KOPT-K1 (cell line): ENCODE measurements around the gene VSTM2L.

Experiments used
- H3K27ac ChIP-seq: fragments of 200-600 bp; sonication (generic); 2 replicates; pipeline ENCODE4 v1.5.1; 2016; ENCODE audit warnings: antibody characterized with exemption, mild to moderate bottlenecking, low read depth, low read length; ENCODE audit not compliant: poor library complexity, severe bottlenecking
- H3K36me3 ChIP-seq: fragments of 200-600 bp; sonication (generic); 2 replicates; pipeline ENCODE4 v1.5.1; 2017; ENCODE audit warnings: antibody characterized with exemption, mild to moderate bottlenecking, low read length, moderate library complexity; ENCODE audit not compliant: insufficient read depth
- H3K9me3 ChIP-seq: fragments of 200-600 bp; sonication (generic); 2 replicates; pipeline ENCODE4 v1.5.1; 2017; ENCODE audit warnings: antibody characterized with exemption, low read length, mild to moderate bottlenecking; ENCODE audit not compliant: insufficient read depth, poor library complexity, severe bottlenecking

VSTM2L gene

DNA sequence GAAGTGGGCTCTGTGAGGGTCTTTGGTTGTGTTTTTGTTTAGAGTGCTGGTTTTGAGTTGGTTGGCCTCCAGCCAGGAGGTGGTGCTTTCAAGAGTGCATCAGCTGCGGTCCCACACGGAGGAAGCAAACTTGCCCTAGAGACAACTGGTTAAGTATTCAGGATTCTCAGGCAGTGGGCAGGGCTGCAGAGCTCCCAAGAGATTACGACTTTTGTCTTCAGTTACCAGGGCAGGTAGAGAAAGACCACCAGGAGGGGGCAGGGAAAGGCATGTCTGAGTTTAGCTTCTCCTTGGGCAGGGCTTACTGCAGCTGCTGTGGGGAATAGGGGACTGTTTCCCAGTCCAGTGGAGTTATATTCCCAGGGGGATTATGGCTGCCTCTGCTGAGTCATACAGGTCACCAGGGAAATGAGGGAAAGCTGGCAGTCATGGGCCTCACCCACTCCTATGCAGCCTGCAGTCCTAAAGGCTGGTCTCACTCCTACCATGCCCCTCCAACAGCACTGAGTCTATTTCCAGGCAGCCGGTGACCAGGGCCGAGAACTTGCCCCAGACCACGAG lies 66.0 kb downstream of the VSTM2L start:
- Histone ChIP-seq H3K9me3 (peaks cover 20% of the 10 kb centered on the region), H3K27ac (no peak overlapping the region), H3K36me3 (no peaks in the 10 kb centered on the region)

DNA sequence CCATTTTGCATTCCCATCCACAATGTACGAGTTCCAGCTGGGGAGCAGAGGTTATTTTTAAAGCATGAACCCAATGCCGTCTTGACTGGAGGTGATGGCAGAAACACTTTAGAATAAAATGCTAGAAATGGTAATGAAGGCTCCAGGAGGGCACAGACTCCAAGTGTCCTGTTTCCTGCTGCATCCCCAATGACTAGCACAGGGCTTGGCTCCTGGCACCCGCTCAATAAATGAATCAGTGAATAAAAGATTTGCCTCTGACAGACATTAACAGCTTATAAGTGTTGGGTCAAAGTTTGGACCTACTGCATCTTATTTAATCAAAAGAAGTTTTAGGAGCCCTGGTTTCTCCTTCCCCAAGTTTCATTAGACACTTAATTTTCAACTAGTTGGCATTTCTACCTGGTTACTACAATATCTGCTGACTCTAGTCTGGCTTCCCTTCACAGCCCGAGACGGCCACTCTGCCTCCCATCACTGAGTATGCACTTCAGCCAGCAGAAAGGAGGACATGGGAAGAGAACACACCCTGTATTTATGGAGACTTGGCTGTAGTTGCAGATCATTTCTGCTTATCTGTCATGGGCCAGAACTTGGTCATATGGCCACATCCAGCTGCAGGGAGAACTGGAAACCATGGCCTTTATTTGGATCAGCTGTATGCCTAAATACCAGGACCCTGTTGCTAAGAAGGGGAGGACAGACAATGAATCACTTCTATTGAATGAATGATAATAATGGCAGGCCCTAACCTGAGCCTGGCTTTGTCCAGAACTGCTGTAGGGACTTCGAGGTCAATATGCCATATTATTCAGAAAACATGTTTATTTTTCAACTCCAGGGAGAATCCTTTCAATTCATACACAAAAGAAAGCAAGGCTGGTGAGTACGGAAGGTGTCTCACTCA lies 67.3 kb downstream of the VSTM2L start:
- H3K27ac ChIP-seq: no peak overlapping the region
- H3K9me3 ChIP-seq: peaks cover 20% of the 10 kb centered on the region
- H3K36me3 ChIP-seq: no peaks in the 10 kb centered on the region

DNA sequence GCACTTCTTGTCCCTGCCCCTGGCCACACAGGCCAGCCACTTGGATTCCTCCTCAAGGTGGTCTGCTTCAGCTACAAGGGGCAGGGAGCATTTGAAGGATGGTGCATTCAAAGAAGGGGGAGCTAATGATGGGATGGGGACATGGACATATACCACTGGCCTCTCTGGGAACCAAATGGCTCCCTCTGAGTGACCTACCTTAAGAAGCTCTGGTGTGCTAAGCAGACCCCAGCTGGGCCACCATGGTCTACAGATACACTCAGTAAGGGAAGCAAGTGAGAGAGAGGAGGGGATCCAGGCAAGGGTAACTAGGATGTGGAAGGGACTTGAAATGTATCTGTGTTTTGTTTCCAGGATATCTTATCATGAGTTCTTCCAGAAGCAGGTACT lies 67.9 kb downstream of the VSTM2L start:
- Histone ChIP-seq H3K36me3 (no peaks in the 10 kb centered on the region), H3K27ac (no peak overlapping the region)

DNA sequence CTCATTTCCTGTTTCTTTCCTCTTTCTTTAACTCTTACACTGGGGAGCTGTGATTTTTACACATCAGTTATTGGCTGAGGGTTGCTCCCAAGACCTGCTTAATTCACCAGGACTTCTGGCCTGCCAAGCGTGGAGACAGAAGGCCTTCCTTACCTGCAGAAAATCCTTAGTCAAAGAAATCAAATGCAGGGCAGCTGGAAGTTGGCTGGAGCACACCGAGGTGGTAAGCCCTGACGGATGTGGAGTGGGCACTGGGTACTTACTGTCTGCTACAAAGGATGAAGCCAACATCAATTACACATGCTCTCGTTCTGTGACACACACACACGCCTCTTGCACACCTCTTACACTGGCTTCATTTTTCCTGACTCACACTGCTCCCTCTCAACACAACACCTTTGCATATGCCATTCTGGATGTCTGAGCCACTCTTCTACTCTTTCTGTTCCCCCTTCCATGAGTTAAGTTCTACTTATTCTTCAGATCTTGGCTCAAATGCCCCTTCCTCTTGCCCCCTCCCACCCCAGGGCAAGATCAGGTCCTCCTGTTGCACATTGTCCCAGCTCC lies 68.7 kb downstream of the VSTM2L start:
- Histone ChIP-seq H3K27ac (no peak overlapping the region), H3K9me3 (peaks cover 16% of the 10 kb centered on the region), H3K36me3 (no peaks in the 10 kb centered on the region)

More for the DNA sequence above, 67.9 kb downstream of the VSTM2L start:
- H3K9me3 ChIP-seq: peaks cover 20% of the 10 kb centered on the region

DNA sequence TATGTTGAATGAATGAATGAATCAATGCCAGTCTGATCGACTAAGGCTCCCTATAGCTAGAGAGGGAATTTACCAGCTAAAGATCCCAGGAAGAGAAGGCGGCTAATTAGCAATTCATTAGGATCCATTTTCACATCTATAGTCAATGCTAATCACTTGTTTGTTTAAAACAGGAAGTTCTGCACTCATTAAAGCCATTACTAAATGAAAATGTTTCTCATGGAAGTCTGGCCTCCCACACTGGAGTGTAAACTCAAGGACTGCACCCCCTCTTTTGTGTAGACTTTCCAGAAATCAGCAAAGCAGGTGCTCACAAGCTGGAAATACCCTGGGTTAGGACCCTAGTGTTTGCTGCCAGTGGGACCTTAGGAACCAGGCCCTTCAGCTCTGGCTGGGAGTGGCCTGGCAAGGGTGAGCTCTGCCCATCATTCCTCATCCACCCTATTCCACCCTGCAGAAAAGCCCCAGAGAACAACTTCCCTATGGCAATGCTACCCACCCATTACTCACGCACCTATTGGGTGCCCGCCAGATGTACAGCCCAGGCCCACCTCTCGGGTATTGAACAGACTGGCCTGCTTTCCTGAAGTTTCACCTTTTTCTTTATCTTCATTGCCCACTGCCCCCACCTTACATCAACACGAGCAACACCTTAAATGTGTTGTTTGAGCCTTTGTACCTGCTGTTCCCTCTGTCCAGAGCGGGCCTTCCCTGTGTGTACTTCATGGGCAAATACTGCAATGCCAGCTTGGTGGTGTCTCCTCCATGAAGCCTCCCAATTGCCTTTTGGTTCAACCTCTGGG lies 69.5 kb downstream of the VSTM2L start:
- Histone ChIP-seq H3K36me3 (no peaks in the 10 kb centered on the region), H3K9me3 (peaks cover 12% of the 10 kb centered on the region), H3K27ac (no peak overlapping the region)

DNA sequence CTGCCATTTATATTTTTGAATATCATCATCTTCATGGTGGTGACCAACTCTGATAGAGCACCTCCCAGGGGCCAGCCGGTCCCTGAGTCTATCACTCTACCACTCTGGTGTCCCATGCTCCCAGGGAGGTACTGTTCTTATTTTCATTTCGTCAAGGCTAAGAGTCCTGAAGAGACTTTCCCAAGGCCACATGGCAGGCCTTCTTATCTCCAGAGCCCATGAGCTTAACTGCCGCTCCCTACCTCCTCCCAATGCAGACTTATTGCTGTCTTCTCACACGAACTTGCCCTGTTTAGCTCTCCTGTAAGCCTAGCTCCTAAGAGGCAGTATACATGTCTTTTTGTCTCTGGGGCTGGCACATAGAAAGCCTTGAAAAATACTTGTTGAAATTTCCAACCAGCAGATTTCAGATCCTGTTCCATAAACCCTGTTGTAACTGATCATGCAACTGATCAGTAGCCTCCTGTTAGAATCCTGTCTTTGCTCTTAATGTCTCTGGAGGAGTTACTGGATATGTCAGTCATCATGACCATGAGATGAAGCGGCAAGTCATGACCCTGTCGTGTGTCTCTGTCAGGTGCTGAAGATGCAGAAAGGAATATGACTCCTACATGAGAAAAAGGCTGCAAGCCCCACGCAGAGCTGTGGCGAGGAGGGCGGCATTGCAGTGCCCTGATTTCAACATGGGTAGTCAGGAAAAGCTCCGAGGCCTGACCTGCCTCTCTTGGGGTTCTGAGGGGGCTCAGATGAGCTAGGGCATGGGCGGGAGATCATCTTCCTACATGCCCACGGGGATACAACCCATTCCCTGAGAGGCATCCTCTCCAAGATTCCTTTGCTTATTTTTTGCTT lies 70.4 kb downstream of the VSTM2L start:
- Histone ChIP-seq H3K9me3 (peaks cover 8% of the 10 kb centered on the region), H3K36me3 (no peaks in the 10 kb centered on the region), H3K27ac (no peak overlapping the region)

DNA sequence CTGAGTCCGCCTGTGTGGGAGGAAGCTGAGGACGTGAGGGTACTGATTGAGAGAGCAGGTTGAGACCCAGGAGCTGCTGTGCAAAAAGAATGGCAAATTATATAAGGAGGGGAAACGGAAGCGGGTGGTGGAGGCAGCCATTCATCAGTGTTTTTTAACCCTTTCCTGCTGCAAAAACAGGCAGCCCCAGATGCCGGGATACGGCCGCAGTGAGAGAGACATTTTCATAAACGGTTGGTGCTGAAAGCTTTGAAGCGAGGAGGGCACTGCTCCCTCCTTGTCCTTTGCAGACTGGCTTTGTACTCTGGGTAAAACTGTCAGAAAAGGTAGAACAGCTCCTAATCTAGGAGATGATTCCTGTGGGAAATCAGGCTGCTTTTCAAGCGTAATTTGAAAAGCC lies 74.0 kb downstream of the VSTM2L start:
- Histone ChIP-seq H3K36me3 (peaks cover 23% of the 10 kb centered on the region), H3K9me3 (no peaks in the 10 kb centered on the region), H3K27ac (no peak overlapping the region)

DNA sequence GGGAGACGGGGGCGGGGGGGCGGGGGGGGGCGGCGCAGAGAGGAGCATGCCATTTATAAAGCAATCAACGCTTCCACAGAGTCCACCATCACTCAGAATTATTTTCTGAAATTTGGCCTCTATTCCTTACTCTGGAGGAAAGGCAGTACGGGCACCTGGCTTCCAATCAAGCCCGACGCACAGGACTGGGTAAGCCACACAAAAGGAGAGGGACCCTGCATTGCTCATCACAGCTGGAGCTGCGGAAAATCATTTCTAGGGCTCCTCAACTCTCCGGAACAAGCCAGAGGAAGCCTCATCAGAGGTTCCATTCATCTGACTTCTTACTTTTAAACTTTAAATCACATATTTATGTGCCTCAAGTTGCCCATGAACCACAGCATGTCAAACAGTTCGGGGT lies 74.4 kb downstream of the VSTM2L start:
- no peak overlapping the region for H3K27ac ChIP-seq
- no peaks in the 10 kb centered on the region for H3K9me3 ChIP-seq
- peaks cover 28% of the 10 kb centered on the region for H3K36me3 ChIP-seq

DNA sequence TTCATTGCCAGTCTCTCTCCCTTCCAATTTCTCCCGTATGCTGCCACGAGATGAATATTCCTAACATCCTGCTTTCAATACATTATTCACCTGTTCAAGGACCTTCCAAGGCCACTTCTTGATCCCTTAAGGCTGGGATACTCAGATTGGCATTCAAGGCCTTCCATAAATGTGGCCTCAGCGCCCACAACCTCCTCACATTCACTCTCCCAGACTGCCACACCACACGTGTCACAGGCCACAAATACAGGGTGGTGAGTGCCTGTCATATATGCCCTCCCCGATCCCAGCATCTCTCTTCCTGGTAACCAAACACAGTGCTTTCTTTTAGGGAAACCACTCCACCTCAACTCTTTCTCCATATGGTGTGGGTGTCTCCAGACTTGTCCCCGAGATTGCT lies 74.9 kb downstream of the VSTM2L start:
- H3K27ac ChIP-seq: no peak overlapping the region
- H3K36me3 ChIP-seq: peaks cover 32% of the 10 kb centered on the region
- H3K9me3 ChIP-seq: no peaks in the 10 kb centered on the region

DNA sequence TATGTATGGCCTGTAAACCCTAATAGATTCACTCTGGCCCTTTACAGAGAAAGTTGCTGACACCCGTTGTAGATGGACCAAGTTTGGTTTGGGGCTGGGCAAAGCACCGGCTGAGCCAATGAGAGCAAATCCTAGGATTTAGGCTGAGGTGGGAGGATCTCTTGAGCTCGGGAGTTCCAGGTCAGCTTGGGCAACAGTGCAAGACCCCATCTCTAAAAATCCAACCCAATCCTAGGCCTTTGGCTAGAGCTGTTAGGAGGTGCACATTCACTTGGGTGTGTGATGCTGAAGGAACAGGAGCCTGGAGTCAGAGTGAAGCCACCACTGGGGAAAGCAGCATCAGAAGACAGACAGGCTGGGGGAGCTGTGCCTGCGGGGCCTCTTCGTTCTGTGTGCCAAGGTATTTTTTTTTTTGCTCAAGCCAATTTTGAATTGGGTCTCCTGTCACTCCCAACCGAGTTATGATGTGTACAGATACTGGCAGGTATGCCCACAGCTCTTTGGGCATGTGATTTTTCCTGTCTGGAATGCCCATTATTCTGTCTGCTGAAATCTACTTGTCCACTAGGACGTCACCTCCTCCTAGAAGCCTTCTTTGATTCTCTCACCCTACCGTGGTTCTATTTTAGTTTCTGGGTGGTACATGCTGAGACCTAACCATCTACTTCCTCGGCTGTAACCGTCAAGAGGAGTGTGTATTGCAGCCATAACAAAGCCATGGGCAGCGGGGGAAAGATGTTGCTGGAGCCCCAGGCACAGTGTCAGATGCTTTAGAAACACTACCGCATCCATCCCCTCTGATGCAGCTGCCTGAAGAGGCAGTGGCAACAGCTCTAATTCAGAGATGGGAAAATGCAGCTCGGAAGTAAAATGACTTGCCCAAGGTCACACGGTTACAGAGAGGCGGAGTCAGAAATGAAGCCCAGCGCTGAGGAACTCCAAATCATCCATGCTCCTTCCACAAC lies 76.4 kb downstream of the VSTM2L start:
- Histone ChIP-seq H3K9me3 (no peaks in the 10 kb centered on the region), H3K27ac (no peak overlapping the region), H3K36me3 (peaks cover 47% of the 10 kb centered on the region)

DNA sequence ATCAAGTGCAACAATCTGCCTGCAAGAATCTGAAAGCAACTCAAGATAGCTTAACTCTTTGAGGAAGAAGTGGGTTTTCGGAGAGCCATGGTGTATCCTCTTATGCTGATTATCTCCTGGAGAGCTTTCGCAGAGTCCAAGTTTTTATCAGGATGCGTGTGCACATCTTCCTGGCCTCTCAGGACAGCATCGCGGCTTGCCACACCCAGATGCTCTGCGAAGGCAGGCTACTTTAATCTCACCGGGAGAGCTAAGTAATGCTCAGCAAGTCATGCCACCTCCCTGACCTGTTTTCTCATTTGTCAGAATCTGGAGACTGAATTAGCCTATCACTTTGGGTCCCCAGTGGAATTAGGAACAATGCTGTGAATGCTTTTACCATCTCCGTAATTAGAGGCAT lies 77.5 kb downstream of the VSTM2L start:
- no peaks in the 10 kb centered on the region for H3K9me3 ChIP-seq
- H3K36me3 ChIP-seq: peaks cover 58% of the 10 kb centered on the region
- no peak overlapping the region for H3K27ac ChIP-seq

DNA sequence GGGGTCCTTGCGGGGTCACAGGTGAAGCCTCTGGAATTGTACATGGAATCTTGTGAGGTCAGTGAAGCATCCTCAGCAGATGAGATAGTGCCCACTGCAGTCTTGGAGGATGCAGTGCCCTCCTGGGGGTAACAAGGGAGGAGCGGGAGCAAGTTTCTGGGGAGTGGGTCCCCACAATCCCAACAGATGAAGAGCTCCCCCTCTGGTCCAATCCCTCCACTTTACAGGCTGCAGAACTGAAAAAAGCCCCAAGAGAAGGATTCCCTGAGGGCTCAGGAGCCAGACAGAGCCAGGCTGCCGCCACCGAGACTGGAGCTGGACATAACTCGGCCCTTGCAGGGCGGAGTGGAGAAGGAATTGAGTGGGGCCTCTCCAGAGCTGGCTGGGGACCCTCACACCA lies 77.9 kb downstream of the VSTM2L start:
- Histone ChIP-seq H3K36me3 (peaks cover 62% of the 10 kb centered on the region), H3K27ac (no peak overlapping the region), H3K9me3 (no peaks in the 10 kb centered on the region)

DNA sequence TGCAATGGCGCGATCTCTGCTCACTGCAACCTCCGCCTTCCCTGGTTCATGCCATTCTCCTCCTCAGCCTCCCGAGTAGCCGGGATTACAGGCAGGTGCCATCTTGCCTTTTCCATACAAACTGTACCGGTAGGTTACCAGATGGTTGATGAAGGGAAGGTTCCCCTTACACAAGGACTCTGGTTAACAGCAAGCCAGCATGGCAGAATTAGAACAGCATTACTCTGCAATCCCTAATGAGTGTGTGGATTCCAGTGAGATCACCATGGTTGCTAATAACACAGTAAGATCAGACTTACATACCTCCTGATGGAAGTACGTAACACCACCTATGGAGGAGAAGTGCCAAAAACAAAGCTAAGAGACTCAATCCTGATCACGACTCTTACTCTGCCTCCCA lies 78.6 kb downstream of the VSTM2L start:
- no peaks in the 10 kb centered on the region for H3K9me3 ChIP-seq
- H3K27ac ChIP-seq: no peak overlapping the region
- peaks cover 69% of the 10 kb centered on the region for H3K36me3 ChIP-seq
